GM12878 (cell line): Measurements from ENCODE around the gene PROM1. TPM values are rescaled to one million over a fixed set of nuclear protein-coding genes. Genes with fewer than 3 reads are reported as not detected.

Experiments used
- ATAC-seq: fragments of 200-7000 bp; cut with Tn5 transposase; 3 replicates; pipeline ENCODE4 v1.9.1; 2020; ENCODE audit warnings: mild to moderate bottlenecking, moderate library complexity
- BruUV-seq: library from RNA; stranded (reverse); fragments of 400-500 nt; replicated peaks from 2 replicates; lab custom pipeline; 2021; lab: Mats Ljungman, UMichigan
- CTCF ChIA-PET: fragments of 300-600 bp; sonication (Branson Sonifier 250); formaldehyde crosslinking; extraction: SDS; loops from one replicate; lab custom pipeline; 2021; ENCODE audit warnings: inconsistent platforms; lab: Yijun Ruan, JAX
- POLR2A ChIA-PET: fragments of 350-600 bp; formaldehyde crosslinking; extraction: SDS; loops from one replicate; lab custom pipeline; 2021; ENCODE audit warnings: inconsistent platforms; lab: Charles Lee
- RAD21 ChIA-PET: fragments of 300-600 bp; sonication (Branson Sonifier 250); formaldehyde crosslinking; loops from one replicate; lab custom pipeline; 2023; ENCODE audit warnings: antibody characterized with exemption; ENCODE audit not compliant: unreplicated experiment; lab: Charles Lee
- SMC1A ChIA-PET: fragments of 300-600 bp; sonication (Branson Sonifier 250); formaldehyde crosslinking; loops from one replicate; lab custom pipeline; 2023; ENCODE audit not compliant: unreplicated experiment, uncharacterized antibody; lab: Charles Lee
- DNase-seq: peaks from one replicate; pipeline ENCODE4 v3.0.0-alpha.2; 2011; ENCODE audit warnings: low read depth, low spot score
- FAIRE-seq: peaks from 3 replicates; lab custom pipeline; 2011; peaks lifted over from hg19 to GRCh38; lab: Jason Lieb, UNC
- H2AFZ ChIP-seq: 2 replicates; pipeline ENCODE4 v1.6.0; 2011; ENCODE audit warnings: low read depth, low read length, control low read depth; ENCODE audit not compliant: control insufficient read depth
- H3K27ac ChIP-seq: 2 replicates; pipeline ENCODE4 v1.5.1; 2011; ENCODE audit warnings: control low read depth; ENCODE audit not compliant: control insufficient read depth, insufficient read depth
- H3K27me3 ChIP-seq, 2 experiments: replicated peaks in 1 of 2; 2 replicates each; pipeline versions ENCODE4 v1.6.0 to v1.6.1; 2011; ENCODE audit warnings: low read length in 1 of 2; ENCODE audit not compliant: control insufficient read depth in 2 of 2, insufficient read depth in 2 of 2
- H3K36me3 ChIP-seq, 2 experiments: 2 replicates each; pipeline ENCODE4 v1.5.1; 2011; ENCODE audit warnings: low read length in 1 of 2; ENCODE audit not compliant: control insufficient read depth in 2 of 2, insufficient read depth in 2 of 2
- H3K4me1 ChIP-seq: 2 replicates; pipeline ENCODE4 v1.6.1; 2011; ENCODE audit warnings: mild to moderate bottlenecking, low read length, moderate library complexity, mixed read lengths; ENCODE audit not compliant: control insufficient read depth, insufficient read depth
- H3K4me2 ChIP-seq: 2 replicates; pipeline ENCODE4 v1.6.0; 2011; ENCODE audit warnings: control low read depth; ENCODE audit not compliant: control insufficient read depth, insufficient read depth
- H3K4me3 ChIP-seq: fragments of 200-600 bp; sonication (generic); 2 replicates; pipeline ENCODE4 v1.5.1; 2016
- H3K79me2 ChIP-seq: 2 replicates; pipeline ENCODE4 v1.6.0; 2011; ENCODE audit warnings: low read length; ENCODE audit not compliant: control insufficient read depth, insufficient read depth
- H3K9ac ChIP-seq: 2 replicates; pipeline ENCODE4 v1.8.0; 2011; ENCODE audit warnings: low read length, control low read depth, mixed read lengths; ENCODE audit not compliant: control insufficient read depth, insufficient read depth
- H3K9me3 ChIP-seq: replicated peaks from 3 replicates; pipeline ENCODE4 v1.5.1; 2011; ENCODE audit warnings: mild to moderate bottlenecking, low read length; ENCODE audit not compliant: control insufficient read depth, insufficient read depth
- H4K20me1 ChIP-seq: 2 replicates; pipeline ENCODE4 v1.6.0; 2011; ENCODE audit not compliant: control insufficient read depth, insufficient read depth
- CREB1 ChIP-seq: IDR thresholded peaks from 2 replicates; pipeline ENCODE4 v1.6.1; 2012; ENCODE audit warnings: low read depth, mild to moderate bottlenecking, inconsistent platforms
- EP300 ChIP-seq, 2 experiments: fragments of 150-350 bp in 1 of 2; IDR thresholded peaks; 2 replicates each; pipeline ENCODE4 v1.6.1; 2011 to 2012; ENCODE audit warnings: low read depth in 2 of 2, low read length in 2 of 2, borderline replicate concordance in 1 of 2, improper control_type of control experiment in 1 of 2, inconsistent platforms in 1 of 2; ENCODE audit not compliant: control insufficient read depth in 1 of 2
- GABPA ChIP-seq: IDR thresholded peaks from 2 replicates; pipeline ENCODE4 v1.6.1; 2014; ENCODE audit warnings: antibody characterized with exemption, low read depth, mild to moderate bottlenecking, inconsistent platforms
- NFIC ChIP-seq: IDR thresholded peaks from 2 replicates; pipeline ENCODE4 v1.6.1; 2012; ENCODE audit warnings: low read depth, mild to moderate bottlenecking, inconsistent platforms, low read length, moderate library complexity
- NFYB ChIP-seq: IDR thresholded peaks from 2 replicates; pipeline ENCODE4 v1.6.1; 2011; ENCODE audit warnings: low read depth, mild to moderate bottlenecking, low read length, improper control_type of control experiment, moderate library complexity; ENCODE audit not compliant: insufficient read depth
- NRF1 ChIP-seq: conservative IDR thresholded peaks from 2 replicates; pipeline ENCODE4 v1.6.1; 2011; ENCODE audit warnings: mild to moderate bottlenecking, low read depth, low read length, improper control_type of control experiment
- POU2F2 ChIP-seq: IDR thresholded peaks from 3 replicates; pipeline ENCODE4 v1.6.1; 2011; ENCODE audit warnings: low read depth, mild to moderate bottlenecking, low read length, borderline replicate concordance
- RAD21 ChIP-seq: IDR thresholded peaks from 2 replicates; pipeline ENCODE4 v1.6.1; 2011; ENCODE audit warnings: mild to moderate bottlenecking, low read depth, low read length, moderate library complexity; ENCODE audit not compliant: insufficient read depth
- SREBF1 ChIP-seq: IDR thresholded peaks from 2 replicates; pipeline ENCODE4 v1.6.1; 2012; ENCODE audit warnings: mild to moderate bottlenecking, low read length
- TAF1 ChIP-seq: IDR thresholded peaks from 2 replicates; pipeline ENCODE4 v1.6.1; 2011; ENCODE audit warnings: mild to moderate bottlenecking, low read depth, low read length, borderline replicate concordance
- ZNF384 ChIP-seq: IDR thresholded peaks from 2 replicates; pipeline ENCODE4 v1.6.1; 2012; ENCODE audit warnings: low read depth, mild to moderate bottlenecking, low read length, improper control_type of control experiment, borderline replicate concordance
- WGBS: methylation state at CpG from one replicate; pipeline ENCODE4 v1.1.6; 2016; ENCODE audit warnings: low lambda C conversion rate; ENCODE audit not compliant: insufficient replicate concordance, insufficient coverage; ENCODE audit errors: missing lambda C conversion rate; 5-methylcytosine and 5-hydroxymethylcytosine counted together
- in situ Hi-C: fragments of 300-500 bp; cut with MboI; formaldehyde crosslinking; loops from 9 replicates; pipeline ENCODE4 v1.14.3; 2018; ENCODE audit warnings: mixed read lengths
- intact Hi-C: fragments of 100-400 bp; cut with micrococcal nuclease; formaldehyde crosslinking; loops from one replicate; pipeline ENCODE4 v1.14.2; 2022; ENCODE audit not compliant: unreplicated experiment
- polyA plus RNA-seq, 11 experiments: library from polyadenylated mRNA; depleted of rRNA in 4 of 11; unstranded in 6 of 11; stranded (reverse) in 5 of 11; fragments of >200 nt; fragmentation: Nextera tagmentation in 4 of 11; fragmentation: Illumina TruSeq in 1 of 11; extraction: Ambion mirVana in 4 of 11; extraction: Trizol in 1 of 11; gene quantifications; 1 replicate in 1 of 11; 2 replicates in 10 of 11; pipeline versions ENCODE4 v1.2.1 to v1.2.3, GENCODE V29; 2011 to 2016; ENCODE audit warnings: inconsistent platforms in 2 of 11, missing spikeins in 2 of 11, low read depth in 1 of 11
- total RNA-seq, 4 experiments: library from RNA; depleted of rRNA in 3 of 4; stranded (reverse); fragments of >200 nt in 3 of 4; fragmentation: Illumina TruSeq in 1 of 4; extraction: Trizol in 1 of 4; gene quantifications; 2 replicates each; pipeline versions ENCODE4 v1.2.1 to v1.2.3, GENCODE V29; 2013 to 2021
- TF ChIP-seq, protein P1 (sequence below): IDR thresholded peaks from 2 replicates; pipeline ENCODE4 v1.6.1; 2011; ENCODE audit warnings: mild to moderate bottlenecking, low read depth, low read length, moderate library complexity; ENCODE audit not compliant: insufficient replicate concordance
- TF ChIP-seq, protein P2 (sequence below): fragments of 450-650 bp; IDR thresholded peaks from 2 replicates; pipeline ENCODE4 v1.6.1; 2018; ENCODE audit warnings: borderline replicate concordance, mild to moderate bottlenecking; ENCODE audit not compliant: partially characterized antibody

Gene PROM1
- total and polyA plus RNA-seq, 10 of the 15 experiments (the other 5 are each of a cell fraction or from before 2014, with no cell fraction given): 0.08 to 0.31 (median 0.18) TPM; not detected in 7

DNA sequence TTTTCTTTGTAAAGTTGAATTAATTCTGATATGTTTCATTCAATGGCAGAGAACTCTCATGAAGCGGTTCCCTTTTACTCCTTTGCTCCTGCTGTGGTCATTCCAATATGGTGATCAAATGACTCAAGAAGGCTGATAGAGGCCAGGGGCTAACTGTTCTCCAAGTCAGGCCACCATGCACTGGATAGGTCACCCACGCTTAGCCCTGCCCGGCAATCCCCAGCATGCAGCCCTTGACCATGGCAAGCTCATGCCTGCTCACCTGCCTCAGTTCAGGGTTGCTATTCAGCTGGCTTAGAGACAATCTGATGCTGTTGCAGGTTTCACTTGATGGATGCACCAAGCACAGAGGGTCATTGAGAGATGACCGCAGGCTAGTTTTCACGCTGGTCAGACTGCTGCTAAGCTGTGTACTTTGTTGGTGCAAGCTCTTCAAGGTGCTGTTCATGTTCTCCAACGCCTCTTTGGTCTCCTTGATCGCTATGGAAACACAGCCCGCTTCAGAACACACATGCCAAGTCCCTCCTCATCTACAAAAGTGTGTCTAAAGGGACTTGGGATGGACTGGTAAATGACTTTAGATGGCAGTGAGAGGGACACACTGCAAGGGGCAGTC is 65.7 kb downstream of the PROM1 start:
- Histone ChIP-seq H3K27me3 (no peaks in the 10 kb centered on the region; a peak in 1 of 4 replicates), H3K79me2 (no peaks in the 10 kb centered on the region), H3K9ac (no peak overlapping the region), H3K4me2 (no peak overlapping the region), H2AFZ (no peak overlapping the region), H3K4me1 (no peaks in the 10 kb centered on the region), H3K9me3 (no peaks in the 10 kb centered on the region), H4K20me1 (no peaks in the 10 kb centered on the region), H3K36me3 (no peaks in the 10 kb centered on the region), H3K4me3 (no peak overlapping the region)
- ChIA-PET RAD21 (no interaction called here), SMC1A (interaction anchor here (0.6 to 2.6 kb wide), 4 partner anchors 10 to 299 kb away, joined by 3 to 9 read pairs (median 3); no protein-coding TSS in a partner anchor), CTCF (interaction anchor here (0.6 to 2.5 kb wide), 5 partner anchors 17 to 270 kb away, joined by 3 to 8 read pairs (median 4); no protein-coding TSS in a partner anchor)
- in situ Hi-C loops: no loop called here
- DNase-seq: no peak
- FAIRE-seq: no peak
- no TSS peak for BruUV-seq
- 35% methylated on average over 8 of the region's 8 CpGs for WGBS
- no peak for TF ChIP-seq EP300 (IDR thresholded peaks at IDR 0.05; ENCODE audit: borderline replicate concordance in 1 of 2, control insufficient read depth in 1 of 2, low read depth in 2 of 2, low read length in 2 of 2)
- no peak for TF ChIP-seq ZNF384
- TF ChIP-seq POU2F2: no peak
- TF ChIP-seq SREBF1: no peak
- no peak for TF ChIP-seq NRF1
- TF ChIP-seq NFYB: no peak
- TF ChIP-seq, protein P1, sequence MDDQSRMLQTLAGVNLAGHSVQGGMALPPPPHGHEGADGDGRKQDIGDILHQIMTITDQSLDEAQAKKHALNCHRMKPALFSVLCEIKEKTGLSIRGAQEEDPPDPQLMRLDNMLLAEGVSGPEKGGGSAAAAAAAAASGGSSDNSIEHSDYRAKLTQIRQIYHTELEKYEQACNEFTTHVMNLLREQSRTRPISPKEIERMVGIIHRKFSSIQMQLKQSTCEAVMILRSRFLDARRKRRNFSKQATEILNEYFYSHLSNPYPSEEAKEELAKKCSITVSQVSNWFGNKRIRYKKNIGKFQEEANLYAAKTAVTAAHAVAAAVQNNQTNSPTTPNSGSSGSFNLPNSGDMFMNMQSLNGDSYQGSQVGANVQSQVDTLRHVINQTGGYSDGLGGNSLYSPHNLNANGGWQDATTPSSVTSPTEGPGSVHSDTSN: no peak
- no peak for TF ChIP-seq TAF1
- TF ChIP-seq NFIC: no peak
- TF ChIP-seq CREB1: no peak
- TF ChIP-seq RAD21: no peak
- TF ChIP-seq, protein P2, sequence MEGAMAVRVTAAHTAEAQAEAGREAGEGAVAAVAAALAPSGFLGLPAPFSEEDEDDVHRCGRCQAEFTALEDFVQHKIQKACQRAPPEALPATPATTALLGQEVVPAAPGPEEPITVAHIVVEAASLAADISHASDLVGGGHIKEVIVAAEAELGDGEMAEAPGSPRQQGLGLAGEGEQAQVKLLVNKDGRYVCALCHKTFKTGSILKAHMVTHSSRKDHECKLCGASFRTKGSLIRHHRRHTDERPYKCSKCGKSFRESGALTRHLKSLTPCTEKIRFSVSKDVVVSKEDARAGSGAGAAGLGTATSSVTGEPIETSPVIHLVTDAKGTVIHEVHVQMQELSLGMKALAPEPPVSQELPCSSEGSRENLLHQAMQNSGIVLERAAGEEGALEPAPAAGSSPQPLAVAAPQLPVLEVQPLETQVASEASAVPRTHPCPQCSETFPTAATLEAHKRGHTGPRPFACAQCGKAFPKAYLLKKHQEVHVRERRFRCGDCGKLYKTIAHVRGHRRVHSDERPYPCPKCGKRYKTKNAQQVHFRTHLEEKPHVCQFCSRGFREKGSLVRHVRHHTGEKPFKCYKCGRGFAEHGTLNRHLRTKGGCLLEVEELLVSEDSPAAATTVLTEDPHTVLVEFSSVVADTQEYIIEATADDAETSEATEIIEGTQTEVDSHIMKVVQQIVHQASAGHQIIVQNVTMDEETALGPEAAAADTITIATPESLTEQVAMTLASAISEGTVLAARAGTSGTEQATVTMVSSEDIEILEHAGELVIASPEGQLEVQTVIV: no peak
- TF ChIP-seq GABPA: no peak
- TF ChIP-seq, all 136 proteins: peak for 0
- no peak overlapping the region for H3K27ac ChIP-seq
- intact Hi-C loops: no loop called here
- POLR2A ChIA-PET: no interaction called here
- ATAC-seq: no peak
